SK-N-SH treated with all-trans-retinoic acid at 6 μM for 48 hours (cell line): ENCODE results near the gene PFKL.

Source experiments
- ATAC-seq: fragments of 200-7000 bp; cut with Tn5 transposase; 3 replicates; pipeline ENCODE4 v1.9.1; 2020; ENCODE audit warnings: mild to moderate bottlenecking, moderate library complexity
- ARNTL ChIP-seq: fragments of 450-650 bp; formaldehyde crosslinking; IDR thresholded peaks from 2 replicates; pipeline ENCODE4 v1.5.0; 2020; ENCODE audit warnings: low read depth, mild to moderate bottlenecking, moderate library complexity, borderline replicate concordance
- BACH2 ChIP-seq: fragments of 250-450 bp; sonication (Bioruptor Pico); IDR thresholded peaks from 2 replicates; pipeline ENCODE4 v1.9.0; 2021; ENCODE audit warnings: mild to moderate bottlenecking, borderline replicate concordance
- CREB5 ChIP-seq: fragments of 250-450 bp; sonication (Bioruptor Pico); IDR thresholded peaks from 2 replicates; pipeline ENCODE4 v1.5.1; 2020; ENCODE audit warnings: low read depth, mild to moderate bottlenecking, moderate library complexity
- CSRNP3 ChIP-seq: fragments of 250-450 bp; sonication (Bioruptor Pico); IDR thresholded peaks from 2 replicates; pipeline ENCODE4 v1.5.1; 2021; ENCODE audit warnings: mild to moderate bottlenecking, moderate library complexity
- ESRRG ChIP-seq: fragments of 250-450 bp; sonication (Bioruptor Pico); IDR thresholded peaks from 2 replicates; pipeline ENCODE4 v1.6.1; 2021; ENCODE audit warnings: mild to moderate bottlenecking
- GLIS3 ChIP-seq: fragments of 250-450 bp; sonication (Bioruptor Pico); IDR thresholded peaks from 2 replicates; pipeline ENCODE4 v1.5.0; 2020; ENCODE audit warnings: mild to moderate bottlenecking, moderate library complexity
- ISL1 ChIP-seq: fragments of 250-450 bp; sonication (Bioruptor Pico); IDR thresholded peaks from 2 replicates; pipeline ENCODE4 v2.1.2; 2022; ENCODE audit warnings: mild to moderate bottlenecking, moderate library complexity
- OSR1 ChIP-seq: fragments of 250-450 bp; sonication (Bioruptor Pico); IDR thresholded peaks from 2 replicates; pipeline ENCODE4 v1.8.0; 2022; ENCODE audit warnings: moderate library complexity, mild to moderate bottlenecking, inconsistent platforms
- PPARA ChIP-seq: fragments of 250-450 bp; sonication (Bioruptor Pico); IDR thresholded peaks from 2 replicates; pipeline ENCODE4 v1.5.0; 2020; ENCODE audit warnings: mild to moderate bottlenecking, borderline replicate concordance
- RARB ChIP-seq: fragments of 250-450 bp; sonication (Bioruptor Pico); IDR thresholded peaks from 2 replicates; pipeline ENCODE4 v1.8.0; 2021; ENCODE audit warnings: mild to moderate bottlenecking, moderate library complexity
- SNAI2 ChIP-seq: fragments of 250-450 bp; sonication (Bioruptor Pico); IDR thresholded peaks from 2 replicates; pipeline ENCODE4 v1.5.0; 2020; ENCODE audit warnings: mild to moderate bottlenecking, moderate library complexity
- TCF4 ChIP-seq: fragments of 250-450 bp; sonication (Bioruptor Pico); IDR thresholded peaks from 2 replicates; pipeline ENCODE4 v1.8.0; 2021; ENCODE audit warnings: mild to moderate bottlenecking, moderate library complexity, borderline replicate concordance
- TOX ChIP-seq: fragments of 250-450 bp; sonication (Bioruptor Pico); IDR thresholded peaks from 2 replicates; pipeline ENCODE4 v1.8.0; 2021; ENCODE audit warnings: mild to moderate bottlenecking, moderate library complexity, borderline replicate concordance
- ZFP3 ChIP-seq: fragments of 250-450 bp; sonication (Bioruptor Pico); IDR thresholded peaks from 2 replicates; pipeline ENCODE4 v1.5.0; 2020; ENCODE audit warnings: mild to moderate bottlenecking, moderate library complexity
- ZFP30 ChIP-seq: fragments of 450-650 bp; formaldehyde crosslinking; IDR thresholded peaks from 2 replicates; pipeline ENCODE4 v1.5.0; 2022; ENCODE audit warnings: mild to moderate bottlenecking, moderate library complexity
- ZNF565 ChIP-seq: fragments of 450-650 bp; formaldehyde crosslinking; conservative IDR thresholded peaks from 2 replicates; pipeline ENCODE4 v1.5.0; 2020; ENCODE audit warnings: low read depth, mild to moderate bottlenecking, moderate library complexity
- ZNF70 ChIP-seq: fragments of 450-650 bp; formaldehyde crosslinking; IDR thresholded peaks from 2 replicates; pipeline ENCODE4 v1.5.0; 2020; ENCODE audit warnings: mild to moderate bottlenecking, moderate library complexity
- ZNF8 ChIP-seq: fragments of 450-650 bp; formaldehyde crosslinking; IDR thresholded peaks from 2 replicates; pipeline ENCODE4 v1.5.0; 2020; ENCODE audit warnings: mild to moderate bottlenecking, moderate library complexity
- TF ChIP-seq, protein P1 (sequence below): fragments of 250-450 bp; sonication (Bioruptor Pico); IDR thresholded peaks from 2 replicates; pipeline ENCODE4 v1.5.0; 2020; ENCODE audit warnings: mild to moderate bottlenecking, moderate library complexity
- TF ChIP-seq, protein P2 (sequence below): fragments of 250-450 bp; sonication (Bioruptor Pico); IDR thresholded peaks from 2 replicates; pipeline ENCODE4 v1.8.0; 2020; ENCODE audit warnings: mild to moderate bottlenecking, moderate library complexity, borderline replicate concordance

The PFKL gene

DNA sequence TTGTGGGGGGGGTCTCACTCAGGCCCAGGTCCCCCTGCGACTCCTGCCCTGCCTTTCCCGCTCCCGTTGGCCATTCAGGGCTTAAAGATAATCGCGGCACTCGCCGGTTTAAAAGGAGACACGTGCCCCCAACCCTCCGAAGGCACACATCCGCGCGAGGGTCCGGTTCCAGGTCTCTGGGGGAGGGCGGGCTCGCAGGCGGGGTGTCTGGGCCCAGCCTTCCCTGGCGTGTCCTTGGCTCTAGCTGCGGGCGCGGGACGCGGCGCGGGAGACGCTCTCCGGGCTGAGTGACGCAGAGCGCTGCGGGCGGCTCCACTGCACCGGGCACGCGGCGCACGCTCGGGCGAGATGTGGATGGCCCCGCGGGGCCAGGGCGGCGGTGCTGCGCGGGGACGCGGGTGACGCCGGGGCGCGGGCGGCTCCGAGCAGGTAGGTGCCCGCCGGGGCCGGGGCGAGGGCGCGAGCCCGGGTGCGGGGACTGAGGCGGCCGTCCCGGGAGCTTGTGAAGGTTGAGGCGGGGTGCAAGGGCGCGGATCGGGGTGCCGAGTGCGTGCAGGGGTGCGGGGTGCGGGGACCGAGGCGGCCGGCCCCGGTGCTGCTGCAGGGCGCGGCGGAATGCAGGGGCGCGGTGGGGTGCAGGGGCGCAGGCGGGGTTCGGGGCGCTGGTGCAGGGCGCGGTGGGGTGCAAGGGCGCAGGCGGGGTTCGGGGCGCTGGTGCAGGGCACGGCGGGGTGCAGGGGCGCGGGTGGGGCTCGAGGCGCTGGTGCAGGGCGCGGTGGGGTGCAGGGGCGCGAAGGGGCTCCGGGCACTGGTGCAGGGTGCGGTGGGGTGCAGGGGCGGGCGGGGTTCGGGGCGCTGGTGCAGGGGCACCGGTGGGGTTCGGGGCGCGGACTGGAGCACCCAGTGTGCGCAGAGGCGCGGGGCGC is 50.3 kb downstream of the PFKL start (continued):
- TF ChIP-seq ZNF8 (CRISPR knock-in tag) (no peak), ISL1 (CRISPR knock-in tag) (no peak), CSRNP3 (CRISPR knock-in tag) (no peak), ESRRG (CRISPR knock-in tag) (no peak), OSR1 (no peak), SNAI2 (CRISPR knock-in tag) (no peak)

- no peak for ATAC-seq
- TF ChIP-seq ZNF70 (CRISPR knock-in tag) (no peak), ZNF565 (no peak), ESRRG (CRISPR knock-in tag) (no peak), GLIS3 (CRISPR knock-in tag) (no peak), CSRNP3 (CRISPR knock-in tag) (no peak), CREB5 (CRISPR knock-in tag) (no peak), ARNTL (CRISPR knock-in tag) (no peak), ZNF8 (CRISPR knock-in tag) (no peak), BACH2 (no peak), TCF4 (CRISPR knock-in tag) (no peak), ZFP3 (CRISPR knock-in tag) (no peak), PPARA (CRISPR knock-in tag) (no peak), TOX (CRISPR knock-in tag) (no peak), ZFP30 (no peak), RARB (no peak)
- TF ChIP-seq, protein P1, sequence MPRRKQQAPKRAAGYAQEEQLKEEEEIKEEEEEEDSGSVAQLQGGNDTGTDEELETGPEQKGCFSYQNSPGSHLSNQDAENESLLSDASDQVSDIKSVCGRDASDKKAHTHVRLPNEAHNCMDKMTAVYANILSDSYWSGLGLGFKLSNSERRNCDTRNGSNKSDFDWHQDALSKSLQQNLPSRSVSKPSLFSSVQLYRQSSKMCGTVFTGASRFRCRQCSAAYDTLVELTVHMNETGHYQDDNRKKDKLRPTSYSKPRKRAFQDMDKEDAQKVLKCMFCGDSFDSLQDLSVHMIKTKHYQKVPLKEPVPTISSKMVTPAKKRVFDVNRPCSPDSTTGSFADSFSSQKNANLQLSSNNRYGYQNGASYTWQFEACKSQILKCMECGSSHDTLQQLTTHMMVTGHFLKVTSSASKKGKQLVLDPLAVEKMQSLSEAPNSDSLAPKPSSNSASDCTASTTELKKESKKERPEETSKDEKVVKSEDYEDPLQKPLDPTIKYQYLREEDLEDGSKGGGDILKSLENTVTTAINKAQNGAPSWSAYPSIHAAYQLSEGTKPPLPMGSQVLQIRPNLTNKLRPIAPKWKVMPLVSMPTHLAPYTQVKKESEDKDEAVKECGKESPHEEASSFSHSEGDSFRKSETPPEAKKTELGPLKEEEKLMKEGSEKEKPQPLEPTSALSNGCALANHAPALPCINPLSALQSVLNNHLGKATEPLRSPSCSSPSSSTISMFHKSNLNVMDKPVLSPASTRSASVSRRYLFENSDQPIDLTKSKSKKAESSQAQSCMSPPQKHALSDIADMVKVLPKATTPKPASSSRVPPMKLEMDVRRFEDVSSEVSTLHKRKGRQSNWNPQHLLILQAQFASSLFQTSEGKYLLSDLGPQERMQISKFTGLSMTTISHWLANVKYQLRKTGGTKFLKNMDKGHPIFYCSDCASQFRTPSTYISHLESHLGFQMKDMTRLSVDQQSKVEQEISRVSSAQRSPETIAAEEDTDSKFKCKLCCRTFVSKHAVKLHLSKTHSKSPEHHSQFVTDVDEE (CRISPR knock-in tag): no peak
- TF ChIP-seq, protein P2, sequence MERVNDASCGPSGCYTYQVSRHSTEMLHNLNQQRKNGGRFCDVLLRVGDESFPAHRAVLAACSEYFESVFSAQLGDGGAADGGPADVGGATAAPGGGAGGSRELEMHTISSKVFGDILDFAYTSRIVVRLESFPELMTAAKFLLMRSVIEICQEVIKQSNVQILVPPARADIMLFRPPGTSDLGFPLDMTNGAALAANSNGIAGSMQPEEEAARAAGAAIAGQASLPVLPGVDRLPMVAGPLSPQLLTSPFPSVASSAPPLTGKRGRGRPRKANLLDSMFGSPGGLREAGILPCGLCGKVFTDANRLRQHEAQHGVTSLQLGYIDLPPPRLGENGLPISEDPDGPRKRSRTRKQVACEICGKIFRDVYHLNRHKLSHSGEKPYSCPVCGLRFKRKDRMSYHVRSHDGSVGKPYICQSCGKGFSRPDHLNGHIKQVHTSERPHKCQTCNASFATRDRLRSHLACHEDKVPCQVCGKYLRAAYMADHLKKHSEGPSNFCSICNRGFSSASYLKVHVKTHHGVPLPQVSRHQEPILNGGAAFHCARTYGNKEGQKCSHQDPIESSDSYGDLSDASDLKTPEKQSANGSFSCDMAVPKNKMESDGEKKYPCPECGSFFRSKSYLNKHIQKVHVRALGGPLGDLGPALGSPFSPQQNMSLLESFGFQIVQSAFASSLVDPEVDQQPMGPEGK (CRISPR knock-in tag): no peak
- TF ChIP-seq, all 23 proteins: peak for 0
These were observed 51.1 kb downstream of the PFKL start for GRCh38 chr21:44350773-44351481.
